Fibroblast of lung (primary cell): Measurements from ENCODE around the gene LDLRAD3. TPM values are rescaled to one million over a fixed set of nuclear protein-coding genes. Genes with fewer than 3 reads are reported as not detected.

Source experiments
- DNase-seq, 2 donors: peaks; one replicate each; pipeline versions ENCODE4 v3.0.0 to v3.0.0-alpha.2; 2010; ENCODE audit warnings: low read depth in 2 of 2
- H2AFZ ChIP-seq: 2 replicates; pipeline ENCODE4 v1.5.1; 2012; ENCODE audit warnings: low read length, control low read depth, inconsistent platforms
- H3K27ac ChIP-seq: 2 replicates; pipeline ENCODE4 v1.5.1; 2011; ENCODE audit warnings: low read length, control low read depth; ENCODE audit not compliant: insufficient read depth
- H3K27me3 ChIP-seq: 2 replicates; pipeline ENCODE4 v1.5.1; 2011; ENCODE audit warnings: mild to moderate bottlenecking, low read length; ENCODE audit not compliant: control insufficient read depth, insufficient read depth
- H3K36me3 ChIP-seq: 2 replicates; pipeline ENCODE4 v1.5.1; 2011; ENCODE audit warnings: low read length; ENCODE audit not compliant: control insufficient read depth, insufficient read depth
- H3K4me1 ChIP-seq: 2 replicates; pipeline ENCODE4 v1.5.1; 2011; ENCODE audit warnings: low read length; ENCODE audit not compliant: control insufficient read depth, insufficient read depth; ENCODE audit errors: extremely low read depth
- H3K4me2 ChIP-seq: 2 replicates; pipeline ENCODE4 v1.5.1; 2011; ENCODE audit warnings: low read length, control low read depth; ENCODE audit not compliant: insufficient read depth; ENCODE audit errors: extremely low read depth
- H3K4me3 ChIP-seq, 4 experiments: fragments of 200-600 bp in 1 of 4; sonication (generic) in 1 of 4; replicated peaks in 1 of 4; 2 replicates each; pipeline ENCODE4 v1.5.1; 2011 to 2016; ENCODE audit warnings: low read length in 4 of 4, low read depth in 3 of 4, mild to moderate bottlenecking in 3 of 4, control low read depth in 2 of 4, inconsistent platforms in 1 of 4, mixed read lengths in 1 of 4; ENCODE audit not compliant: insufficient read depth in 1 of 4; ENCODE audit errors: control extremely low read depth in 1 of 4
- H3K79me2 ChIP-seq: 2 replicates; pipeline ENCODE4 v1.5.1; 2012; ENCODE audit warnings: mild to moderate bottlenecking, low read length, inconsistent platforms; ENCODE audit not compliant: control insufficient read depth, insufficient read depth
- H3K9ac ChIP-seq: 2 replicates; pipeline ENCODE4 v1.5.1; 2011; ENCODE audit warnings: mild to moderate bottlenecking, low read length, control low read depth; ENCODE audit not compliant: insufficient read depth
- H3K9me3 ChIP-seq: 2 replicates; pipeline ENCODE4 v1.5.1; 2012; ENCODE audit warnings: low read depth, low read length; ENCODE audit not compliant: control insufficient read depth, insufficient read depth
- H4K20me1 ChIP-seq: 2 replicates; pipeline ENCODE4 v1.5.1; 2011; ENCODE audit warnings: low read length; ENCODE audit not compliant: control insufficient read depth, insufficient read depth; ENCODE audit errors: extremely low read depth
- EZH2 ChIP-seq: IDR thresholded peaks from 2 replicates; pipeline ENCODE4 v1.5.1; 2012; ENCODE audit warnings: low read length, control low read depth, mild to moderate bottlenecking; ENCODE audit errors: missing control alignments
- polyA plus RNA-seq, 2 donors: library from polyadenylated mRNA; depleted of rRNA in 1 of 2; stranded (reverse) in 1 of 2; unstranded in 1 of 2; fragments of >200 nt; gene quantifications; 2 replicates each; pipeline ENCODE4 v1.2.1, GENCODE V29; 2011 to 2012; ENCODE audit warnings: missing spikeins in 1 of 2
- total RNA-seq: library from RNA; depleted of rRNA; stranded (reverse); fragments of >200 nt; gene quantifications from 2 replicates; pipeline ENCODE4 v1.2.1, GENCODE V29; 2014
- TF ChIP-seq, protein P1 (sequence below), 2 donors: IDR thresholded peaks in 1 of 2; conservative IDR thresholded peaks in 1 of 2; 1 replicate in 1 of 2; 2 replicates in 1 of 2; pipeline ENCODE4 v1.5.1; 2011 to 2012; ENCODE audit warnings: low read length in 2 of 2, control low read depth in 1 of 2, inconsistent platforms in 1 of 2, low read depth in 1 of 2, mild to moderate bottlenecking in 1 of 2

Gene LDLRAD3
- total and polyA plus RNA-seq, 2 donors (not counting 1 experiment from before 2014, with no cell fraction given): 3.8 to 7.8 TPM

GRCh38 chr11:36139767-36140166 is 195.9 kb downstream of the LDLRAD3 start:
- no peaks in the 10 kb centered on the region for H4K20me1 ChIP-seq
- H3K9ac ChIP-seq: no peak overlapping the region
- H3K4me2 ChIP-seq: no peak overlapping the region
- H3K36me3 ChIP-seq: no peaks in the 10 kb centered on the region
- H3K9me3 ChIP-seq: no peaks in the 10 kb centered on the region
- no peaks in the 10 kb centered on the region for H3K4me1 ChIP-seq
- TF ChIP-seq, protein P1, sequence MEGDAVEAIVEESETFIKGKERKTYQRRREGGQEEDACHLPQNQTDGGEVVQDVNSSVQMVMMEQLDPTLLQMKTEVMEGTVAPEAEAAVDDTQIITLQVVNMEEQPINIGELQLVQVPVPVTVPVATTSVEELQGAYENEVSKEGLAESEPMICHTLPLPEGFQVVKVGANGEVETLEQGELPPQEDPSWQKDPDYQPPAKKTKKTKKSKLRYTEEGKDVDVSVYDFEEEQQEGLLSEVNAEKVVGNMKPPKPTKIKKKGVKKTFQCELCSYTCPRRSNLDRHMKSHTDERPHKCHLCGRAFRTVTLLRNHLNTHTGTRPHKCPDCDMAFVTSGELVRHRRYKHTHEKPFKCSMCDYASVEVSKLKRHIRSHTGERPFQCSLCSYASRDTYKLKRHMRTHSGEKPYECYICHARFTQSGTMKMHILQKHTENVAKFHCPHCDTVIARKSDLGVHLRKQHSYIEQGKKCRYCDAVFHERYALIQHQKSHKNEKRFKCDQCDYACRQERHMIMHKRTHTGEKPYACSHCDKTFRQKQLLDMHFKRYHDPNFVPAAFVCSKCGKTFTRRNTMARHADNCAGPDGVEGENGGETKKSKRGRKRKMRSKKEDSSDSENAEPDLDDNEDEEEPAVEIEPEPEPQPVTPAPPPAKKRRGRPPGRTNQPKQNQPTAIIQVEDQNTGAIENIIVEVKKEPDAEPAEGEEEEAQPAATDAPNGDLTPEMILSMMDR (conservative IDR thresholded peaks at IDR 0.05 in 1 of 2, IDR thresholded peaks at IDR 0.05 in 1 of 2; ENCODE audit: low read depth in 1 of 2, low read length in 2 of 2): no peak
- TF ChIP-seq EZH2: no peak
- no peak overlapping the region for H2AFZ ChIP-seq
- DNase-seq: no peak
- no peaks in the 10 kb centered on the region for H3K79me2 ChIP-seq
- no peak overlapping the region for H3K27ac ChIP-seq
- H3K27me3 ChIP-seq: no peaks in the 10 kb centered on the region
- H3K4me3 ChIP-seq: no peak overlapping the region

GRCh38 chr11:36141196-36141953 is 197.5 kb downstream of the LDLRAD3 start:
- H3K4me1 ChIP-seq: no peaks in the 10 kb centered on the region
- DNase-seq: no peak

DNA sequence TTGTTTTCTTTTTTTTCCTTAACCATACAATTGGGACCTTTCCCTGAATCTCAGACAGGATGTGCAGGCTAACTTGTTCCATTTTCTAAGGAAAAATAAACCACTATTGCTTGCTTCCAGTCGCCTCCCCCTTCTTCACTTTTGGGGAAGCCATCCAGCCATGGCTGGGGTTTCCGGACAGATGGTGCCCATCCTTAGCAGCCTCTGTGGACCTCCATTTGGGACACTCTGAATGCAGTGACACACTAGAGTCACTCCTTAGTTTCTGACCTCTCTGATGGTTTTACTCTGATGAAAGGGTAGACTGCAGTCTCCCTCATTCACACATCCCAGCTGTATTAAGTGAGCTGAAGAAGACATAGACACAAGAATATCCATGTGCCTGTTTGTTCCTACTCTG is 198.1 kb downstream of the LDLRAD3 start:
- TF ChIP-seq EZH2: no peak
- TF ChIP-seq, protein P1 (conservative IDR thresholded peaks at IDR 0.05 in 1 of 2, IDR thresholded peaks at IDR 0.05 in 1 of 2; ENCODE audit: low read depth in 1 of 2, low read length in 2 of 2): no peak

More at GRCh38 chr11:36141196-36141953, 197.5 kb downstream of the LDLRAD3 start:
- Histone ChIP-seq H3K9ac (no peak overlapping the region), H3K9me3 (no peaks in the 10 kb centered on the region), H2AFZ (no peak overlapping the region), H3K79me2 (no peaks in the 10 kb centered on the region), H3K4me2 (no peak overlapping the region), H3K27me3 (no peaks in the 10 kb centered on the region), H4K20me1 (no peaks in the 10 kb centered on the region), H3K27ac (no peak overlapping the region), H3K36me3 (no peaks in the 10 kb centered on the region), H3K4me3 (no peak overlapping the region)
- no peak for TF ChIP-seq EZH2
- TF ChIP-seq, protein P1 (conservative IDR thresholded peaks at IDR 0.05 in 1 of 2, IDR thresholded peaks at IDR 0.05 in 1 of 2; ENCODE audit: low read depth in 1 of 2, low read length in 2 of 2): no peak

More for the DNA sequence above, 198.1 kb downstream of the LDLRAD3 start:
- Histone ChIP-seq H3K4me3 (no peak overlapping the region), H3K9ac (no peak overlapping the region), H3K4me1 (no peaks in the 10 kb centered on the region), H3K79me2 (no peaks in the 10 kb centered on the region), H3K27ac (no peak overlapping the region), H3K27me3 (no peaks in the 10 kb centered on the region), H3K9me3 (no peaks in the 10 kb centered on the region), H3K36me3 (no peaks in the 10 kb centered on the region), H2AFZ (no peak overlapping the region), H3K4me2 (no peak overlapping the region), H4K20me1 (no peaks in the 10 kb centered on the region)
- DNase-seq: no peak
